ENCODE results near the gene TMEM213.

Gene TMEM213

GRCh38 chr7:138842111-138842510 is 44.3 kb downstream of the TMEM213 start:
- DNase-seq (ENCODE audit: low read depth): no peak

GRCh38 chr7:138843632-138844580 is 46.1 kb downstream of the TMEM213 start:
- no peak for DNase-seq (ENCODE audit: low read depth)

- DNase-seq (ENCODE audit: low read depth): no peak
Measured at GRCh38 chr7:138845711-138846110, 47.9 kb downstream of the TMEM213 start.

GRCh38 chr7:138848056-138848980 is 50.5 kb downstream of the TMEM213 start:
- no peak for DNase-seq (ENCODE audit: low read depth)

- no peak for DNase-seq (ENCODE audit: low read depth)
Measured at GRCh38 chr7:138849701-138850100, 51.9 kb downstream of the TMEM213 start.

GRCh38 chr7:138852469-138852868 is 54.7 kb downstream of the TMEM213 start:
- DNase-seq (ENCODE audit: low read depth): no peak

GRCh38 chr7:138853448-138853847 is 55.7 kb downstream of the TMEM213 start:
- no peak for DNase-seq (ENCODE audit: low read depth)

- DNase-seq (ENCODE audit: low read depth): no peak
Measured at GRCh38 chr7:138854115-138854645, 56.4 kb downstream of the TMEM213 start.

GRCh38 chr7:138857728-138858127 is 59.9 kb downstream of the TMEM213 start:
- no peak for DNase-seq (ENCODE audit: low read depth)

GRCh38 chr7:138861051-138861450 is 63.3 kb downstream of the TMEM213 start:
- DNase-seq (ENCODE audit: low read depth): no peak

GRCh38 chr7:138863931-138864330 is 66.1 kb downstream of the TMEM213 start:
- DNase-seq (ENCODE audit: low read depth): no peak

GRCh38 chr7:138864667-138865066 is 66.9 kb downstream of the TMEM213 start:
- no peak for DNase-seq (ENCODE audit: low read depth)

GRCh38 chr7:138865843-138866242 is 68.0 kb downstream of the TMEM213 start:
- DNase-seq (ENCODE audit: low read depth): no peak

GRCh38 chr7:138866353-138866752 is 68.6 kb downstream of the TMEM213 start:
- no peak for DNase-seq (ENCODE audit: low read depth)

GRCh38 chr7:138867744-138868143 is 70.0 kb downstream of the TMEM213 start:
- DNase-seq (ENCODE audit: low read depth): no peak

- DNase-seq (ENCODE audit: low read depth): no peak
Measured at GRCh38 chr7:138868711-138869110, 70.9 kb downstream of the TMEM213 start.

- no peak for DNase-seq (ENCODE audit: low read depth)
Measured at GRCh38 chr7:138869353-138869752, 71.6 kb downstream of the TMEM213 start.

- DNase-seq (ENCODE audit: low read depth): no peak
Measured at GRCh38 chr7:138871065-138871813, 73.4 kb downstream of the TMEM213 start.

- no peak for DNase-seq (ENCODE audit: low read depth)
Measured at GRCh38 chr7:138871814-138872090, 74.0 kb downstream of the TMEM213 start.

GRCh38 chr7:138872576-138872975 is 74.8 kb downstream of the TMEM213 start:
- no peak for DNase-seq (ENCODE audit: low read depth)

- DNase-seq (ENCODE audit: low read depth): no peak
Measured at GRCh38 chr7:138873220-138873892, 75.6 kb downstream of the TMEM213 start.
